ENCODE measurements around the gene DNAJC27. TPM values are rescaled to one million over a fixed set of nuclear protein-coding genes. Genes with fewer than 3 reads are reported as not detected.

DNAJC27 gene
- total RNA-seq, 4 donors from 2014 or later, result 4.0 to 7.6 (median 5.7) TPM

DNA sequence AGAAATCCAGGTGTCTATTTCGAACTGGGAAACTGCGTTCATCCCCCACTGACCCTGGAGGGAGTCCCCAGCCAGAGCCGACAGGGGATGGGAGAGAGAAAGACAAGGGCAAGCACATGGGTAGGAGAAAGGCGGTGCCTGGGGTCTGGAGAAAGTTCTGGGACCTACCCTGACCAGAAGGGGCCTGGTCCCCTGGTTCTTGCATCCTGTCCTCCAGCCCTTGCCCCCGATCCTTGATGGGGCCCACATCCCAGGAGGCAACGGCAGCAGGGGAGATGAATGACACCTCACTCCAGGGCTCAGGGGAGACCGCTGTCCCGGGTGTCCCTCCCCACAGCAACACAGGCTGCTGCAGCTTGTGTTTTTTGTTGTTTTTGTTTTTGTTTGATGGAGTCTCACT, 56.6 kb downstream of the DNAJC27 start:
- in situ Hi-C loops (cut with MboI; ENCODE audit: low pct_ligation_motif_present in 1 of 4, low pct_unique_long_range_greater_than_20kb in 1 of 4, low sequenced_read_pairs in 3 of 4), result no loop called here

DNA sequence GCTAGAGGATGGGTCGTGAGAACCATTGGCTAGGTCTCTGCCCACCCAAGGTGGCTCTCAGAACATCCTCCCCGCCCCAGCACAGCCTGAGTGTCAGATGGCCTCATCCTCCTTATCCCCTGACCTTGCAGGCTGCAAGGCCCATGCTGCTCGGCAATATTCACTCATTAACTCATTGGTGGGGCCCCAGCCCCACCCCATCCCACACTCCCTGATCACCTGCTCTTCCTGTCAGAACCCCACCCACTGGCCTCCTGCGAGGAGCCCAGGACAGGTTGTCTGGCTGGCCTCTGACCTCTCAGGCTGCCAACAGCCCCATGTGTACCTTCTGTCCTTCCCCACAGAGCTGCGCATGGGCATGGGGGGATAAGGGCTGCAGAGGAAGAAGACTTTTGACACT, 57.0 kb downstream of the DNAJC27 start:
- no peak overlapping the region for H3K4me3 ChIP-seq
- WGBS, 2 donors (ENCODE audit: low coverage in 1 of 2), result 69% methylated on average over 5 of the region's 5 CpGs; no CpG with 5 or more reads in 1 of the 2 donors
- peak overlapping the region in 1 of 4 donors; percentile 6 for H3K27ac ChIP-seq

More for the DNA sequence above, 56.6 kb downstream of the DNAJC27 start:
- no peak for DNase-seq
- Histone ChIP-seq H3K36me3 (no peaks in the 10 kb centered on the region), H3K4me3 (no peak overlapping the region), H3K27ac (peak overlapping the region in 1 of 4 donors; percentile 6), H3K4me1 (peaks cover 0 to 44% (median 10%) of the 10 kb centered on the region in 4 donors), H3K27me3 (no peaks in the 10 kb centered on the region), H3K9me3 (no peaks in the 10 kb centered on the region)
- TF ChIP-seq, protein P1, sequence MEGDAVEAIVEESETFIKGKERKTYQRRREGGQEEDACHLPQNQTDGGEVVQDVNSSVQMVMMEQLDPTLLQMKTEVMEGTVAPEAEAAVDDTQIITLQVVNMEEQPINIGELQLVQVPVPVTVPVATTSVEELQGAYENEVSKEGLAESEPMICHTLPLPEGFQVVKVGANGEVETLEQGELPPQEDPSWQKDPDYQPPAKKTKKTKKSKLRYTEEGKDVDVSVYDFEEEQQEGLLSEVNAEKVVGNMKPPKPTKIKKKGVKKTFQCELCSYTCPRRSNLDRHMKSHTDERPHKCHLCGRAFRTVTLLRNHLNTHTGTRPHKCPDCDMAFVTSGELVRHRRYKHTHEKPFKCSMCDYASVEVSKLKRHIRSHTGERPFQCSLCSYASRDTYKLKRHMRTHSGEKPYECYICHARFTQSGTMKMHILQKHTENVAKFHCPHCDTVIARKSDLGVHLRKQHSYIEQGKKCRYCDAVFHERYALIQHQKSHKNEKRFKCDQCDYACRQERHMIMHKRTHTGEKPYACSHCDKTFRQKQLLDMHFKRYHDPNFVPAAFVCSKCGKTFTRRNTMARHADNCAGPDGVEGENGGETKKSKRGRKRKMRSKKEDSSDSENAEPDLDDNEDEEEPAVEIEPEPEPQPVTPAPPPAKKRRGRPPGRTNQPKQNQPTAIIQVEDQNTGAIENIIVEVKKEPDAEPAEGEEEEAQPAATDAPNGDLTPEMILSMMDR (IDR thresholded peaks at IDR 0.05), result no peak
- TF ChIP-seq EP300 (IDR thresholded peaks at IDR 0.05; ENCODE audit: low read depth) (no peak), POLR2AphosphoS5 (IDR thresholded peaks at IDR 0.05) (no peak), POLR2A (IDR thresholded peaks at IDR 0.05) (no peak)
- 85% methylated on average over 8 of the region's 8 CpGs; no CpG with 5 or more reads in 1 of the 2 donors for WGBS, 2 donors (ENCODE audit: low coverage in 1 of 2)
- intact Hi-C loops (cut with DNase I; ENCODE audit: low total_unique reads), result no loop called here

DNA sequence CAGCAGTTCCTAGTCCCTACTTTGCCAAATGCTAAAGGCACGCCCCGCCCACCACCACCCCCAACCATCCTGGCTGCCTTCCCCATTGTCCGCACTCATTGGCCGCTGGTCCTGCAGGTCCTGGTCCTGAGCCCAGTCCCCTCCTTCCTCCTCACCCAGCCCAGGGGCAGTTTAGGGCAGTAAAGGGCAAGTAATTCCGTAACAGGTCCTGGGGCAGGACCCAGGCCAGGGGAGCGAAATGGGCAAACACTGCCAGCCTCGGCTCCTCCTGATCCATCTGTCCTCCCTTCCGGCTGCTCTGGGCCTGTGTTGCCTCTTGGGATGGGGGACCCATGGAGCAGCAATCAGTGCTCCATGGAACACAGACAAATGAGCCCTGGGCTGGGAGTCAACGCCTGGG, 57.8 kb downstream of the DNAJC27 start:
- DNase-seq, result no peak
- peak overlapping the region in 1 of 4 donors; percentile 12 for H3K27ac ChIP-seq
- H3K9me3 ChIP-seq, result no peaks in the 10 kb centered on the region
- intact Hi-C loops (cut with DNase I; ENCODE audit: low total_unique reads), result no loop called here
- WGBS, 2 donors (ENCODE audit: low coverage in 1 of 2), result 86% methylated on average over 9 of the region's 9 CpGs; no CpG with 5 or more reads in 1 of the 2 donors
- in situ Hi-C loops (cut with MboI; ENCODE audit: low pct_ligation_motif_present in 1 of 4, low pct_unique_long_range_greater_than_20kb in 1 of 4, low sequenced_read_pairs in 3 of 4), result no loop called here
- H3K4me3 ChIP-seq, result no peak overlapping the region
- H3K27me3 ChIP-seq, result no peaks in the 10 kb centered on the region
- TF ChIP-seq, protein P1 (IDR thresholded peaks at IDR 0.05), result no peak
- TF ChIP-seq POLR2A (IDR thresholded peaks at IDR 0.05) (no peak), POLR2AphosphoS5 (IDR thresholded peaks at IDR 0.05) (no peak), EP300 (IDR thresholded peaks at IDR 0.05; ENCODE audit: low read depth) (no peak)
- peaks cover 0 to 39% (median 4%) of the 10 kb centered on the region in 4 donors for H3K4me1 ChIP-seq
- H3K36me3 ChIP-seq, result no peaks in the 10 kb centered on the region

More for the DNA sequence above, 57.0 kb downstream of the DNAJC27 start:
- in situ Hi-C loops (cut with MboI; ENCODE audit: low pct_ligation_motif_present in 1 of 4, low pct_unique_long_range_greater_than_20kb in 1 of 4, low sequenced_read_pairs in 3 of 4) (no loop called here), intact Hi-C loops (cut with DNase I; ENCODE audit: low total_unique reads) (no loop called here)
- no peaks in the 10 kb centered on the region for H3K36me3 ChIP-seq
- H3K9me3 ChIP-seq, result no peaks in the 10 kb centered on the region
- DNase-seq, result no peak
- H3K4me1 ChIP-seq, result peaks cover 0 to 44% (median 10%) of the 10 kb centered on the region in 4 donors
- TF ChIP-seq, protein P1 (IDR thresholded peaks at IDR 0.05), result no peak
- TF ChIP-seq POLR2A (IDR thresholded peaks at IDR 0.05) (no peak), POLR2AphosphoS5 (IDR thresholded peaks at IDR 0.05) (no peak), EP300 (IDR thresholded peaks at IDR 0.05; ENCODE audit: low read depth) (no peak)
- no peaks in the 10 kb centered on the region for H3K27me3 ChIP-seq

DNA sequence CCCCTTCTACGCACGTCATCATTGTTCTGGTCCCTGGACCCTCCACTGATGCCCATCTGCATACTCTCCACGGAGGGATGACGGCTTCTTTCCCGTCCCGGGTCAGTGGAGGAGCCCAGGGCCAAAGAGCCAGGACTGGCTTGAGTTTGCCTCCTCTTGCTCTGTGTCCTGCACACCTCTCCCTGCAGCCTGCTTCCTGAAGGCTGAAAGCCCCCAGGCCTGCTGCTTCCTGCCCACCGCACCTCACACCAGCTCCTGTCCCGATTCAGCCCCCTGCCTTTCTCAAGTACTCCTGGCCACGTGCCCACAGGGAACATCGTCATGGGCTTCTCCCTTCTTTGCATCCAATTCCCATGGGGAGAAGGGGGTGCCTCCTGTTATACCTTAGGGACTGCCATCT, 58.8 kb downstream of the DNAJC27 start:
- Histone ChIP-seq H3K9me3 (no peaks in the 10 kb centered on the region), H3K27me3 (no peaks in the 10 kb centered on the region), H3K36me3 (no peaks in the 10 kb centered on the region), H3K27ac (peak overlapping the region in 2 of 4 donors; percentile 5 to 12), H3K4me3 (no peak overlapping the region), H3K4me1 (peaks cover 0 to 38% (median 2%) of the 10 kb centered on the region in 4 donors)
- WGBS, 2 donors (ENCODE audit: low coverage in 1 of 2), result 68 to 80% methylated on average over 5 to 10 of the region's 10 CpGs
- intact Hi-C loops (cut with DNase I; ENCODE audit: low total_unique reads) (no loop called here), in situ Hi-C loops (cut with MboI; ENCODE audit: low pct_ligation_motif_present in 1 of 4, low pct_unique_long_range_greater_than_20kb in 1 of 4, low sequenced_read_pairs in 3 of 4) (no loop called here)
- no peak for DNase-seq
- TF ChIP-seq POLR2AphosphoS5 (IDR thresholded peaks at IDR 0.05) (no peak), POLR2A (IDR thresholded peaks at IDR 0.05) (no peak), EP300 (IDR thresholded peaks at IDR 0.05; ENCODE audit: low read depth) (no peak)
- TF ChIP-seq, protein P1 (IDR thresholded peaks at IDR 0.05), result no peak

All from transverse colon (tissue), 4 donors.